ENCODE data around the gene FAM3D.

FAM3D gene

GRCh38 chr3:58685641-58686040 lies 19.1 kb upstream of the FAM3D start:
- no peak for TF ChIP-seq YY2 (tag by site-specific recombination; IDR thresholded peaks at IDR 0.05)
- no peak for TF ChIP-seq ZNF660 (tag by site-specific recombination; IDR thresholded peaks at IDR 0.05)
- no peak for TF ChIP-seq ZNF785 (tag by site-specific recombination; IDR thresholded peaks at IDR 0.05)
- TF ChIP-seq ZNF362 (tag by site-specific recombination; IDR thresholded peaks at IDR 0.05) = no peak
- TF ChIP-seq ZFP41 (tag by site-specific recombination; IDR thresholded peaks at IDR 0.05; ENCODE audit: borderline replicate concordance) = no peak
- no peak for TF ChIP-seq ZNF335 (tag by site-specific recombination; conservative IDR thresholded peaks at IDR 0.05)
- no peak for TF ChIP-seq PRDM1 (tag by site-specific recombination; IDR thresholded peaks at IDR 0.05)
- ChIA-PET CTCF (no interaction called here), POLR2A (no interaction called here)
- Histone ChIP-seq H3K4me1 (ENCODE audit: control insufficient read depth, insufficient read depth, low read length) (no peaks in the 10 kb centered on the region), H3K4me3 (ENCODE audit: low read depth, low read length) (no peak overlapping the region), H3K36me3 (ENCODE audit: control insufficient read depth in 2 of 2, insufficient read depth in 1 of 2, low read length in 2 of 2) (no peaks in the 10 kb centered on the region), H3K27ac (ENCODE audit: extremely low read depth, low read depth, low read length) (no peak overlapping the region), H3K9me3 (ENCODE audit: control insufficient read depth, insufficient read depth, low read depth, low read length) (no peaks in the 10 kb centered on the region)

- Histone ChIP-seq H3K27ac (ENCODE audit: extremely low read depth, low read depth, low read length) (no peak overlapping the region), H3K4me1 (ENCODE audit: control insufficient read depth, insufficient read depth, low read length) (no peaks in the 10 kb centered on the region), H3K4me3 (ENCODE audit: low read depth, low read length) (no peak overlapping the region), H3K36me3 (ENCODE audit: control insufficient read depth in 2 of 2, insufficient read depth in 1 of 2, low read length in 2 of 2) (no peaks in the 10 kb centered on the region), H3K9me3 (ENCODE audit: control insufficient read depth, insufficient read depth, low read depth, low read length) (no peaks in the 10 kb centered on the region)
- ChIA-PET POLR2A (no interaction called here), CTCF (no interaction called here)
- no peak for TF ChIP-seq GFI1B (tag by site-specific recombination; IDR thresholded peaks at IDR 0.05)
These were observed 16.9 kb upstream of the FAM3D start for GRCh38 chr3:58683466-58683865.

- ChIA-PET CTCF (interaction anchor here (0.7 kb wide), 1 partner anchor 220 kb away, joined by 3 read pairs; no protein-coding TSS in a partner anchor), POLR2A (interaction anchor here (0.7 kb wide), 1 partner anchor 22 kb away, joined by 4 read pairs; no protein-coding TSS in a partner anchor)
- TF ChIP-seq ZEB2 (tag by site-specific recombination; IDR thresholded peaks at IDR 0.05) (no peak), SETDB1 (IDR thresholded peaks at IDR 0.05; ENCODE audit: insufficient read length, low read length) (no peak), ZNF146 (tag by site-specific recombination; IDR thresholded peaks at IDR 0.05) (no peak), ZFP37 (tag by site-specific recombination; IDR thresholded peaks at IDR 0.05) (no peak), HOXD13 (CRISPR knock-in tag; IDR thresholded peaks at IDR 0.05; ENCODE audit: borderline replicate concordance) (no peak), GLIS1 (tag by site-specific recombination; IDR thresholded peaks at IDR 0.05) (no peak), ZNF549 (tag by site-specific recombination; IDR thresholded peaks at IDR 0.05) (no peak), PATZ1 (tag by site-specific recombination; IDR thresholded peaks at IDR 0.05) (no peak), ZNF639 (tag by site-specific recombination; IDR thresholded peaks at IDR 0.05) (no peak), ZNF585B (tag by site-specific recombination; IDR thresholded peaks at IDR 0.05) (no peak), ZNF112 (tag by site-specific recombination; IDR thresholded peaks at IDR 0.05) (no peak), ZNF202 (tag by site-specific recombination; IDR thresholded peaks at IDR 0.05; ENCODE audit: borderline replicate concordance) (no peak), ZNF280C (tag by site-specific recombination; IDR thresholded peaks at IDR 0.05) (no peak), ZSCAN23 (tag by site-specific recombination; IDR thresholded peaks at IDR 0.05) (no peak), OSR2 (tag by site-specific recombination; IDR thresholded peaks at IDR 0.05) (no peak), HOXC10 (CRISPR knock-in tag; IDR thresholded peaks at IDR 0.05) (no peak)
- H3K9me3 ChIP-seq (ENCODE audit: control insufficient read depth, insufficient read depth, low read depth, low read length) = no peaks in the 10 kb centered on the region
- H3K27ac ChIP-seq (ENCODE audit: extremely low read depth, low read depth, low read length) = no peak overlapping the region
- H3K4me1 ChIP-seq (ENCODE audit: control insufficient read depth, insufficient read depth, low read length) = no peaks in the 10 kb centered on the region
- H3K36me3 ChIP-seq (ENCODE audit: control insufficient read depth in 2 of 2, insufficient read depth in 1 of 2, low read length in 2 of 2) = no peaks in the 10 kb centered on the region
- H3K4me3 ChIP-seq (ENCODE audit: low read depth, low read length) = no peak overlapping the region
These were observed 16.5 kb upstream of the FAM3D start for GRCh38 chr3:58683001-58683458.
